A549 (cell line): ENCODE data around the gene CCDC50. TPM values are rescaled to one million over a fixed set of nuclear protein-coding genes. Genes with fewer than 3 reads are reported as not detected.

Source experiments
- ATAC-seq, 2 experiments: fragments of 200-7000 bp in 1 of 2; fragments of >200 bp in 1 of 2; cut with Nextera tagmentation in 1 of 2; cut with Tn5 transposase in 1 of 2; 3 replicates each; pipeline versions ENCODE4 v1.8.0 to v1.9.1; 2018 to 2020; ENCODE audit warnings: mild to moderate bottlenecking in 1 of 2, moderate library complexity in 1 of 2
- CTCF ChIA-PET: fragments of 300-600 bp; sonication (Branson Sonifier 250); formaldehyde crosslinking; extraction: SDS; loops from one replicate; lab custom pipeline; 2021; ENCODE audit warnings: antibody characterized with exemption, inconsistent platforms; lab: Yijun Ruan, JAX
- POLR2A ChIA-PET: fragments of 350-600 bp; formaldehyde crosslinking; extraction: SDS; loops from one replicate; lab custom pipeline; 2021; ENCODE audit warnings: antibody characterized with exemption, inconsistent platforms; lab: Yijun Ruan, JAX
- DNase-seq, 2 experiments: peaks; one replicate each; pipeline versions ENCODE4 v3.0.0 to v3.0.0-alpha.2; 2011 to 2016; ENCODE audit warnings: low read depth in 1 of 2, low spot score in 1 of 2
- FAIRE-seq: peaks from 2 replicates; lab custom pipeline; 2011; peaks lifted over from hg19 to GRCh38; lab: Jason Lieb, UNC
- H3K27ac ChIP-seq, 2 experiments: fragments of >200 bp; sonication (Bioruptor Twin); formaldehyde crosslinking; 3 replicates each; pipeline ENCODE4 v1.5.1; 2016 to 2017
- H3K4me1 ChIP-seq: fragments of >200 bp; sonication (Bioruptor Twin); formaldehyde crosslinking; 3 replicates; pipeline ENCODE4 v1.6.1; 2016
- H3K4me2 ChIP-seq: fragments of >200 bp; sonication (Bioruptor Twin); formaldehyde crosslinking; 3 replicates; pipeline ENCODE4 v1.6.1; 2016
- H3K4me3 ChIP-seq: fragments of >200 bp; sonication (Bioruptor Twin); formaldehyde crosslinking; 3 replicates; pipeline ENCODE4 v1.5.1; 2016
- H3K9me3 ChIP-seq: fragments of >200 bp; sonication (Bioruptor Twin); formaldehyde crosslinking; 3 replicates; pipeline ENCODE4 v1.6.1; 2016
- BCL3 ChIP-seq: fragments of >200 bp; sonication (Bioruptor Twin); formaldehyde crosslinking; IDR thresholded peaks from 3 replicates; pipeline ENCODE4 v1.6.1; 2016
- CHD4 ChIP-seq: fragments of 200-600 bp; sonication (generic); IDR thresholded peaks from 2 replicates; pipeline ENCODE4 v1.6.1; 2016; ENCODE audit warnings: antibody characterized with exemption, mild to moderate bottlenecking, borderline replicate concordance
- CTCF ChIP-seq: fragments of >200 bp; sonication (Bioruptor Twin); formaldehyde crosslinking; IDR thresholded peaks from 3 replicates; pipeline ENCODE4 v1.5.1; 2016
- ELK1 ChIP-seq: fragments of 150-350 bp; IDR thresholded peaks from 2 replicates; pipeline ENCODE4 v1.6.1; 2014; ENCODE audit warnings: low read depth, mild to moderate bottlenecking, low read length
- FOSL2 ChIP-seq, 2 experiments: fragments of 450-650 bp in 1 of 2; fragments of >200 bp in 1 of 2; sonication (Bioruptor Twin) in 1 of 2; formaldehyde crosslinking; IDR thresholded peaks; 2 replicates each; pipeline versions ENCODE4 v1.5.0 to v1.6.1; 2016 to 2020; ENCODE audit warnings: mild to moderate bottlenecking in 1 of 2, moderate library complexity in 1 of 2
- HDAC2 ChIP-seq: fragments of 200-600 bp; sonication (generic); IDR thresholded peaks from 2 replicates; pipeline ENCODE4 v1.6.1; 2016
- HES2 ChIP-seq: fragments of >200 bp; sonication (Bioruptor Twin); formaldehyde crosslinking; IDR thresholded peaks from 2 replicates; pipeline ENCODE4 v1.6.1; 2016
- HMGXB4 ChIP-seq: fragments of 250-450 bp; sonication (Bioruptor Pico); IDR thresholded peaks from 2 replicates; pipeline ENCODE4 v1.5.0; 2021; ENCODE audit warnings: mild to moderate bottlenecking, moderate library complexity, borderline replicate concordance
- JUNB ChIP-seq: fragments of >200 bp; sonication (Bioruptor Twin); formaldehyde crosslinking; IDR thresholded peaks from 2 replicates; pipeline ENCODE4 v1.6.1; 2016
- MAZ ChIP-seq: fragments of 150-350 bp; IDR thresholded peaks from 2 replicates; pipeline ENCODE4 v1.6.1; 2014; ENCODE audit warnings: antibody characterized with exemption, low read depth, low read length, borderline replicate concordance
- NR3C1 ChIP-seq: fragments of >200 bp; sonication (Bioruptor Twin); formaldehyde crosslinking; IDR thresholded peaks from 3 replicates; pipeline ENCODE4 v1.6.1; 2017
- POLR2A ChIP-seq: IDR thresholded peaks from 2 replicates; pipeline ENCODE4 v1.6.1; 2012; ENCODE audit warnings: mild to moderate bottlenecking, low read length
- RAD21 ChIP-seq, 2 experiments: fragments of >200 bp in 1 of 2; sonication (Bioruptor Twin) in 1 of 2; formaldehyde crosslinking in 1 of 2; IDR thresholded peaks in 1 of 2; conservative IDR thresholded peaks in 1 of 2; 2 replicates in 1 of 2; 3 replicates in 1 of 2; pipeline ENCODE4 v1.6.1; 2012 to 2018; ENCODE audit warnings: inconsistent platforms in 1 of 2
- RARB ChIP-seq: fragments of 250-450 bp; sonication (Bioruptor Pico); IDR thresholded peaks from 2 replicates; pipeline ENCODE4 v1.8.0; 2021; ENCODE audit warnings: mild to moderate bottlenecking, moderate library complexity
- RCOR1 ChIP-seq: fragments of 150-350 bp; IDR thresholded peaks from 2 replicates; pipeline ENCODE4 v1.6.1; 2014; ENCODE audit warnings: antibody characterized with exemption, low read length, low read depth
- RFX5 ChIP-seq: fragments of 450-650 bp; IDR thresholded peaks from 2 replicates; pipeline ENCODE4 v1.7.1; 2014; ENCODE audit warnings: antibody characterized with exemption, mild to moderate bottlenecking, moderate library complexity
- SMC3 ChIP-seq: fragments of >200 bp; sonication (Bioruptor Twin); formaldehyde crosslinking; IDR thresholded peaks from 3 replicates; pipeline ENCODE4 v1.6.1; 2018; ENCODE audit warnings: inconsistent platforms
- WGBS: methylation state at CpG from one replicate; pipeline ENCODE4 v1.1.6; 2017; ENCODE audit errors: missing lambda C conversion rate; 5-methylcytosine and 5-hydroxymethylcytosine counted together
- polyA plus RNA-seq, 4 experiments: library from polyadenylated mRNA; depleted of rRNA in 3 of 4; stranded (reverse); fragments of >200 nt; fragmentation: RNase III in 1 of 4; extraction: RNeasy Plus Mini Kit Qiagen cat#74134 plus additional on column Dnase treatment in 1 of 4; gene quantifications; 2 replicates in 3 of 4; 3 replicates in 1 of 4; pipeline ENCODE4 v1.2.3, GENCODE V29; 2011 to 2017

CCDC50 gene
- polyA plus RNA-seq, 2 of the 4 experiments (the other 2 are of a cell fraction) = 20.1 to 43.8 TPM

- TF ChIP-seq CTCF (no peak), SMC3 (no peak), RCOR1 (no peak), RFX5 (no peak), HDAC2 (no peak)
Observed at GRCh38 chr3:191350396-191351090, 21.3 kb downstream of the CCDC50 start (continued).

GRCh38 chr3:191352014-191352413, 22.8 kb downstream of the CCDC50 start:
- peaks cover 52% of the 10 kb centered on the region for H3K4me1 ChIP-seq
- 0 out of 3 replicates have a peak overlapping the region, but pooled peaks have one; percentile 38 for H3K4me2 ChIP-seq
- no peak overlapping the region for H3K27ac ChIP-seq
- no peak for ATAC-seq
- TF ChIP-seq POLR2A (no peak), RCOR1 (no peak), RARB (CRISPR knock-in tag) (no peak), FOSL2 (IDR thresholded peaks at IDR 0.05) (no peak), FOSL2 (CRISPR knock-in tag; IDR thresholded peaks at IDR 0.05) (peak; percentile 32; the same call in 1 of the 2 replicates), NR3C1 (no peak), RAD21 (conservative IDR thresholded peaks at IDR 0.05 in 1 of 2, IDR thresholded peaks at IDR 0.05 in 1 of 2) (no peak)
- DNase-seq = no peak
- WGBS = 86% methylated on average over 1 of the region's 1 CpG
- no peak for FAIRE-seq
- no peaks in the 10 kb centered on the region for H3K9me3 ChIP-seq
- no peak overlapping the region for H3K4me3 ChIP-seq
- ChIA-PET CTCF (no interaction called here), POLR2A (no interaction called here)

- no peak for ATAC-seq
Observed at GRCh38 chr3:191353022-191353777, 24.0 kb downstream of the CCDC50 start.

More at GRCh38 chr3:191353022-191353777, 24.0 kb downstream of the CCDC50 start:
- CTCF ChIA-PET = no interaction called here
- DNase-seq = no peak
- FAIRE-seq = no peak
- POLR2A ChIA-PET = no interaction called here
- Histone ChIP-seq H3K4me2 (peak overlapping the region; percentile 38; the same call in 2 of the 3 replicates), H3K9me3 (no peaks in the 10 kb centered on the region), H3K4me3 (no peak overlapping the region), H3K27ac (0 out of 6 replicates have a peak overlapping the region, but pooled peaks of 1 of the 2 experiments have one; percentile 14), H3K4me1 (peaks cover 56% of the 10 kb centered on the region)
- no peak for TF ChIP-seq HMGXB4 (CRISPR knock-in tag)
- no peak for TF ChIP-seq JUNB
- no peak for TF ChIP-seq ELK1
- TF ChIP-seq MAZ = no peak
- TF ChIP-seq BCL3 = no peak
- no peak for TF ChIP-seq CHD4
- no peak for TF ChIP-seq HES2
- WGBS = 82% methylated on average over 7 of the region's 7 CpGs
